HG03175 (cell line): ENCODE measurements around the gene DNAH17.

Source experiments
- ATAC-seq: cut with Tn5 transposase; IDR thresholded peaks from one replicate; pipeline ENCODE4 v1.9.1; 2021; ENCODE audit warnings: mild to moderate bottlenecking, moderate library complexity; ENCODE audit not compliant: unreplicated experiment

The DNAH17 gene

GRCh38 chr17:78577296-78577695 lies at the start of gene DNAH17:
Gene DNAH17, minus strand, starts transcription at chr17:78577396. Its CDS starts 2,339 bp downstream, at chr17:78575057.
- no peak for ATAC-seq

GRCh38 chr17:78624324-78625151 lies 47.3 kb upstream of the DNAH17 start:
- ATAC-seq: no peak

- ATAC-seq: no peak
Observed at GRCh38 chr17:78623541-78623940, 46.3 kb upstream of the DNAH17 start.

GRCh38 chr17:78622491-78623265 lies 45.5 kb upstream of the DNAH17 start:
- no peak for ATAC-seq

GRCh38 chr17:78621720-78622490 lies 44.7 kb upstream of the DNAH17 start:
- ATAC-seq: no peak

GRCh38 chr17:78620099-78620498 lies 42.9 kb upstream of the DNAH17 start:
- ATAC-seq: no peak

GRCh38 chr17:78619334-78619733 lies 42.1 kb upstream of the DNAH17 start:
- ATAC-seq: no peak

- no peak for ATAC-seq
Observed at GRCh38 chr17:78618264-78619066, 41.3 kb upstream of the DNAH17 start.

- ATAC-seq: no peak
Observed at GRCh38 chr17:78617511-78618061, 40.4 kb upstream of the DNAH17 start.

GRCh38 chr17:78616946-78617345 lies 39.8 kb upstream of the DNAH17 start:
- no peak for ATAC-seq

GRCh38 chr17:78615631-78616030 lies 38.4 kb upstream of the DNAH17 start:
- ATAC-seq: no peak

- no peak for ATAC-seq
Observed at GRCh38 chr17:78613416-78613815, 36.2 kb upstream of the DNAH17 start.

- no peak for ATAC-seq
Observed at GRCh38 chr17:78611607-78612006, 34.4 kb upstream of the DNAH17 start.

GRCh38 chr17:78610951-78611511 lies 33.8 kb upstream of the DNAH17 start:
- ATAC-seq: no peak

GRCh38 chr17:78609191-78609641 lies 32.0 kb upstream of the DNAH17 start:
- no peak for ATAC-seq

- no peak for ATAC-seq
Observed at GRCh38 chr17:78608804-78609186, 31.6 kb upstream of the DNAH17 start.

- no peak for ATAC-seq
Observed at GRCh38 chr17:78608122-78608803, 31.1 kb upstream of the DNAH17 start.

GRCh38 chr17:78607038-78607437 lies 29.8 kb upstream of the DNAH17 start:
- ATAC-seq: no peak

GRCh38 chr17:78605886-78606285 lies 28.7 kb upstream of the DNAH17 start:
- no peak for ATAC-seq
